Measurements from ENCODE around the gene XPOT. TPM values are rescaled to one million over a fixed set of nuclear protein-coding genes. Genes with fewer than 3 reads are reported as not detected.

XPOT gene
- polyA plus RNA-seq, 1 experiment, result 183 TPM

GRCh38 chr12:64456119-64456518 lies 51.9 kb downstream of the XPOT start:
- no peaks in the 10 kb centered on the region; the same call in 1 of the 2 replicates for H3K9me3 ChIP-seq (ENCODE audit: control insufficient read depth, insufficient read depth, low read length)
- CTCF ChIA-PET, result interaction anchor here (2.0 kb wide), 1 partner anchor 93 kb away, joined by 7 read pairs; no protein-coding TSS in a partner anchor
- TF ChIP-seq, protein P1, sequence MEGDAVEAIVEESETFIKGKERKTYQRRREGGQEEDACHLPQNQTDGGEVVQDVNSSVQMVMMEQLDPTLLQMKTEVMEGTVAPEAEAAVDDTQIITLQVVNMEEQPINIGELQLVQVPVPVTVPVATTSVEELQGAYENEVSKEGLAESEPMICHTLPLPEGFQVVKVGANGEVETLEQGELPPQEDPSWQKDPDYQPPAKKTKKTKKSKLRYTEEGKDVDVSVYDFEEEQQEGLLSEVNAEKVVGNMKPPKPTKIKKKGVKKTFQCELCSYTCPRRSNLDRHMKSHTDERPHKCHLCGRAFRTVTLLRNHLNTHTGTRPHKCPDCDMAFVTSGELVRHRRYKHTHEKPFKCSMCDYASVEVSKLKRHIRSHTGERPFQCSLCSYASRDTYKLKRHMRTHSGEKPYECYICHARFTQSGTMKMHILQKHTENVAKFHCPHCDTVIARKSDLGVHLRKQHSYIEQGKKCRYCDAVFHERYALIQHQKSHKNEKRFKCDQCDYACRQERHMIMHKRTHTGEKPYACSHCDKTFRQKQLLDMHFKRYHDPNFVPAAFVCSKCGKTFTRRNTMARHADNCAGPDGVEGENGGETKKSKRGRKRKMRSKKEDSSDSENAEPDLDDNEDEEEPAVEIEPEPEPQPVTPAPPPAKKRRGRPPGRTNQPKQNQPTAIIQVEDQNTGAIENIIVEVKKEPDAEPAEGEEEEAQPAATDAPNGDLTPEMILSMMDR (IDR thresholded peaks at IDR 0.05; ENCODE audit: low read depth, low read length), result no peak
- DNase-seq (ENCODE audit: low read depth, low spot score), result no peak
- POLR2A ChIA-PET, result no interaction called here
- H3K27ac ChIP-seq (ENCODE audit: low read depth, low read length), result no peak overlapping the region
- H3K27me3 ChIP-seq (ENCODE audit: control insufficient read depth, insufficient read depth, low read length), result no peaks in the 10 kb centered on the region
- H3K4me3 ChIP-seq (ENCODE audit: low read depth, low read length), result no peak overlapping the region

- DNase-seq (ENCODE audit: low read depth, low spot score), result no peak
- CTCF ChIA-PET, result interaction anchor here (2.0 kb wide), 1 partner anchor 92 kb away, joined by 7 read pairs; no protein-coding TSS in a partner anchor
- TF ChIP-seq, protein P1 (IDR thresholded peaks at IDR 0.05; ENCODE audit: low read depth, low read length), result no peak
- no peak overlapping the region for H3K4me3 ChIP-seq (ENCODE audit: low read depth, low read length)
- no peaks in the 10 kb centered on the region for H3K27me3 ChIP-seq (ENCODE audit: control insufficient read depth, insufficient read depth, low read length)
- POLR2A ChIA-PET, result interaction anchor here (0.5 kb wide), 1 partner anchor 361 kb away, joined by 3 read pairs; no protein-coding TSS in a partner anchor
- H3K27ac ChIP-seq (ENCODE audit: low read depth, low read length), result no peak overlapping the region
- no peaks in the 10 kb centered on the region; the same call in 1 of the 2 replicates for H3K9me3 ChIP-seq (ENCODE audit: control insufficient read depth, insufficient read depth, low read length)
These were observed 52.8 kb downstream of the XPOT start for GRCh38 chr12:64457032-64457431.

GRCh38 chr12:64457466-64457865 lies 53.3 kb downstream of the XPOT start:
- POLR2A ChIA-PET, result no interaction called here
- CTCF ChIA-PET, result interaction anchor here (2.0 kb wide), 1 partner anchor 92 kb away, joined by 7 read pairs; no protein-coding TSS in a partner anchor
- TF ChIP-seq, protein P1 (IDR thresholded peaks at IDR 0.05; ENCODE audit: low read depth, low read length), result no peak

GRCh38 chr12:64457923-64458322 lies 53.7 kb downstream of the XPOT start:
- Histone ChIP-seq H3K9me3 (ENCODE audit: control insufficient read depth, insufficient read depth, low read length) (no peaks in the 10 kb centered on the region), H3K27me3 (ENCODE audit: control insufficient read depth, insufficient read depth, low read length) (no peaks in the 10 kb centered on the region), H3K4me3 (ENCODE audit: low read depth, low read length) (no peak overlapping the region), H3K27ac (ENCODE audit: low read depth, low read length) (no peak overlapping the region)
- CTCF ChIA-PET, result no interaction called here
- POLR2A ChIA-PET, result no interaction called here
- DNase-seq (ENCODE audit: low read depth, low spot score), result no peak
- TF ChIP-seq, protein P1 (IDR thresholded peaks at IDR 0.05; ENCODE audit: low read depth, low read length), result no peak

More at GRCh38 chr12:64457466-64457865, 53.3 kb downstream of the XPOT start:
- Histone ChIP-seq H3K27ac (ENCODE audit: low read depth, low read length) (no peak overlapping the region), H3K9me3 (ENCODE audit: control insufficient read depth, insufficient read depth, low read length) (no peaks in the 10 kb centered on the region), H3K27me3 (ENCODE audit: control insufficient read depth, insufficient read depth, low read length) (no peaks in the 10 kb centered on the region), H3K4me3 (ENCODE audit: low read depth, low read length) (no peak overlapping the region)
- no peak for DNase-seq (ENCODE audit: low read depth, low spot score)

GRCh38 chr12:64459394-64459891 lies 55.3 kb downstream of the XPOT start:
- DNase-seq (ENCODE audit: low read depth, low spot score), result no peak
- POLR2A ChIA-PET, result no interaction called here
- CTCF ChIA-PET, result interaction anchor here (0.6 to 0.7 kb wide), 2 partner anchors 9 to 202 kb away, joined by 3 to 4 read pairs; no protein-coding TSS in a partner anchor

More at GRCh38 chr12:64459394-64459891, 55.3 kb downstream of the XPOT start:
- Histone ChIP-seq H3K27ac (ENCODE audit: low read depth, low read length) (no peak overlapping the region), H3K9me3 (ENCODE audit: control insufficient read depth, insufficient read depth, low read length) (no peaks in the 10 kb centered on the region), H3K27me3 (ENCODE audit: control insufficient read depth, insufficient read depth, low read length) (no peaks in the 10 kb centered on the region), H3K4me3 (ENCODE audit: low read depth, low read length) (no peak overlapping the region)
- TF ChIP-seq, protein P1 (IDR thresholded peaks at IDR 0.05; ENCODE audit: low read depth, low read length), result no peak

All from AG04450 (cell line).